Umbilical cord (tissue), 2 donors: ENCODE measurements around the gene ZNF692. TPM values are rescaled to one million over a fixed set of nuclear protein-coding genes. Genes with fewer than 3 reads are reported as not detected.
A peak's percentile ranks its signal among the peaks of the same experiment; 100 is the strongest.
"Not testable (repeated sequence)": the region's sequence is repeated elsewhere in the genome, so short reads cannot be mapped to it uniquely, and the experiment has no call there.

Experiments
- DNase-seq: peaks from one replicate; pipeline ENCODE4 v3.0.0-alpha.2; 2015; ENCODE audit warnings: low spot score
- total RNA-seq: library from RNA; depleted of rRNA; stranded (reverse); fragments of >200 nt; gene quantifications from one replicate; pipeline ENCODE4 v1.2.3, GENCODE V29; 2014; ENCODE audit warnings: low replicate concordance; ENCODE audit not compliant: insufficient read depth

ZNF692 gene
- total RNA-seq, 1 donor from 2014 or later: 40.0 TPM

DNA sequence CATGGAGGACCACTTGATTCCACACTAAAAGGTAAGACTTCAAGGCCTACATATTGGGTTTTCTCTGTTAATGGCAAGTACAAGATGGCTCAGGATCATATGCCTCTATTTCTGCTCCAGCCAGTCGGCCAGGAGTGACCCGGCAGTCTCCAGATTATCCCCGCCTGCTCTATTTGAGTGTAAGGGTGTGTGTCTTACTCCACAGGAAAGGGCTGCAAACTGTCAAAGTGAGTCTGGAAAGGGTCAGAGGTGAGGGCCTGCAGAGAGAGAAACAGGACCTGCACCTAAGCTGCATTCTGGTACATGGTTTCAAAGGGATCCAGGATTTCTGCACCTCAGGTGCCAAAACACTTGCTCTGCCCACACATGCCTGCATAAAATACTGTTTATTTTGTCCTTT lies 9.2 kb downstream of the ZNF692 start:
- DNase-seq: no peak

DNA sequence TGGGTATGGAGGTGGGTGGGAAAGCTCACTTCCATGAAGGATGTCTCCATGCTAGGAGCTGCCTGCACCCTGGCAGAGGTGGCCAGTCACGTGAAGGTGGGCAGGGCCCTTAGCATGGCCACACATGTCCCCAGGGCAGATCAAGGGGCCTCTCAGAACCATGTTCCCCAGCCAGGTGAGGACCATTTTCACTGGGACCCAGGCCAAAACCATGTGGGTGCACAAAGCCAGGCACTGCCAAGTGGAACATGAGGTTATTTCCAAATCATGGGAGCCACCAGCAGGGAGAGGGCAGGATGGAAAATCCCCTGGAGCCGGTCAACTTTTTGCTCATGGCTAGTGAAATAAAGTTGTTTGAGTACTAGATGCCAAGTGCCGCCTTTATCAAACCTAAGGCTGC lies 9.7 kb downstream of the ZNF692 start:
- DNase-seq: no peak

DNA sequence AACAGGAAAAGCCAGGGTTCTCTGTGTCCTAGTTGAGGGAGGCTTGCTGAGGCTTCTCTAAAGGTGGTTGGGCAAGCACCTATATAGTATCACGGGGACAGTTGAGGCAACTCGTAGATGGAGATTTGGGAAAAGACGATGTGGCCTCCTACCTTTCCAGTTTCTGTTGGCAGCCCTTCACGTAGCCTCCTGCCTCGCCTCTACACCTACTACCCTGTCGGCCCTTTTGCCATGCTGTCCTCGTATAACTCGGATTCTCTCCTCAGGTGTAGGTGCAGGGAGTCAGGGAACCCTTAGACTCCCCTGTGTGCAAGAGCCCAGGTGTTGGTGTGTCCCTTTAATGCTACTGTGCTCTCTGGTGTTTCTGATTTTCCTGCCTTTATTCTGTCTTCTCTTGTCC lies 10.3 kb downstream of the ZNF692 start:
- DNase-seq: no peak

GRCh38 chr1:248847956-248848561 lies 10.8 kb downstream of the ZNF692 start:
- no peak for DNase-seq

DNA sequence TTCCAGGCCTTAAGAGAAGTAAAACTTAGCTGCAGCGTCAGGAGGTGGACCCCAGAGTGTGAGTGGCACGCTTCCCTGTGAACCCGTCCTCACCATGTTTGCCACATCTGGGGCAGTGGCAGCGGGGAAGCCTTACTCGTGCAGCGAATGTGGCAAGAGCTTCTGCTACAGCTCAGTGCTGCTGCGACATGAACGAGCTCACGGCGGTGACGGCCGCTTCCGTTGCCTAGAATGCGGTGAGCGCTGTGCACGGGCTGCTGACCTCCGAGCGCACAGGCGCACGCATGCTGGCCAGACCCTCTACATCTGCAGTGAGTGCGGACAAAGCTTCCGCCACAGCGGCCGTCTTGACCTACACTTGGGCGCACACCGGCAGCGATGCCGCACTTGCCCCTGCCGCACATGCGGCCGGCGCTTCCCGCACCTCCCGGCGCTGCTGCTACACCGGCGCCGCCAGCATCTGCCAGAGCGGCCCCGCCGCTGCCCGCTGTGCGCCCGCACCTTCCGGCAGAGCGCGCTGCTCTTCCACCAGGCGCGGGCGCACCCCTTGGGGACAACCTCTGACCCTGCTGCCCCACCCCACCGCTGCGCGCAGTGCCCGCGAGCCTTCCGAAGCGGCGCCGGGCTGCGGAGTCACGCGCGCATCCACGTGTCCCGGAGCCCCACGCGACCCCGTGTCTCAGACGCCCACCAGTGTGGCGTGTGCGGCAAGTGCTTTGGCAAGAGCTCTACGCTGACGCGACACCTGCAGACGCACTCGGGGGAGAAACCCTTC lies 11.5 kb downstream of the ZNF692 start:
- no peak for DNase-seq

DNA sequence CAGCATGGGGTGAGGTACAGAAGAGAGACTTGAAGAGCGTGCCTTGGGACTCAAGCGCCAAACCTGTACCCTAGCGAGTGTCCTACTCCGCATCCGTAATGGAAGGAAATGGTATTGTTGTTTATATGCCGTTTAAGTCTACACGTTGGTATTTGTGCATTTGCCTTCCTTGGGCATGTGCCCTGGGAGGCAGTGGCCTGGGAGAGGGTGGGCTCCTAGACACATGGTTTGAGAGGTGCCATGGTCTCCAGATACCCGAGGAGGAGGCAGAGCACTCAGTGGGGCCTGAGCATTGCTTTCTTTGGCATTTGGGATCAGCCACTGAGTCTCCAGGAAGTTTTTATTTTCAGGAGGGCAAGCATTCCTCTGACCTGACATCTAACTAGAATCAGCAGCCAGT lies 14.4 kb downstream of the ZNF692 start:
- no peak for DNase-seq

DNA sequence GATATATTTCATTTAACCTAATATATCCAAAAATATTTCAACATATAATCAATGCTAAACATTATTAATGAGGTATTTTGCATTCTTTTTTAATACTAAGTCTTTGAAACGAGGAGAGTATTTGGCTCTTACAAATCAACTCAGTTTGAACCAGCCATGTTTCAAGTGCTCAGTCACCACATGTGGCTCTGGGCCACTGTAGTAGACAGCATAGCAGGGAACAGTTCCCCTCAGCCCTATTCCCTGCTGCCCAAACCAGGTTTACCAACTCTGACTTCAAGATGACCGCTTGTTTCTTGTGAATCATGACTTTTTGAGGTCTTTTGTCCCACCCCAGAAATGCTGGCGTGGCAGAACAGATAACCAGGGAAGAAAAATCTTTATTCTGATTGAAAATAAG lies 15.2 kb downstream of the ZNF692 start:
- DNase-seq: no peak

DNA sequence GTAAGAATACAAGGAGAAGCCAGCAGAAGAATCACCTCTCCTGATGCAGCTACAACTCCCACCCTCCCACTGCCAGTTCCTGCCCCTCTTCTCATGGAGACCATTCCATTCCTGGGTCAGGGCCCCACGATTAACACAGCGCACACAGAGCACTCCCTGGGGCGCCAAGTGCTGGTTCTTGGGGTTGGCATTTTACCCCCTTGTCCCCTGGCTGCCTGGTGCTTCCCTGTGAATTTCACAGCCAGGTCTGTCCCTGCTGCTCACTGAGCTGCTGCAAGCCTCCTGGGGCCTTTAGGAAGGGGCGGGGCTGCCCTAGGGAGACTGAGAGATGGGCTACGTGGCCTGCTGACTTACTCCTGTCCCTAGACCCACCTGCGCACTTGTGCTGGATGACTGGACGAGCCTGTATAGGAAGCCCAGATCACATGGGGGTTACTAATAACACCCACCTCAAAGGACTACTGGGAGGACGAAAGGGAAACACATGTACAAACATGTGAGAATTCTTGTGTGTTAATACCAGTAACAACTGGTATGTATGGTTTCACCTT lies 16.0 kb downstream of the ZNF692 start:
- no peak for DNase-seq

- DNase-seq: peak; percentile 69
These were observed 17.0 kb downstream of the ZNF692 start for GRCh38 chr1:248841702-248842395.

GRCh38 chr1:248840946-248841345 lies 17.9 kb downstream of the ZNF692 start:
- no peak for DNase-seq

DNA sequence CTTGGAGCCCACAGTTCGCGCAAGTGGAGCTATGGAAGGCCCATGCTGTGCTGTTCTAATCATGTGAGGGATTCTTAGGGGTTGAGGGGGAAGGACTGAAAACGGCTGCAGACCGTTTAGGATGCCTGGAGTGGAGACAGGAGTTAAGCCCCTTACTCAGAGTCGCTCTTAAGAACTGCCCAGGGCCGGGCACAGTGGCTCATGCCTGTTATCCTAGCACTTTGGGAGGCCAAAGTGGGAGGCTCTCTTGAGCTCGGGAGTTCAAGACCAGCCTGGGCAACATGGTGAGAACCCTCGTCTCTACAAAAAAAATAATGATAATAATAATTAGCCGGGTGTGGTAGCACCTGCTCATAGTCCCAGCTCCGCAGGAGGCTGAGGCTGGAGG lies 19.7 kb downstream of the ZNF692 start:
- no peak for DNase-seq

- peak; percentile 94 for DNase-seq
These were observed 20.3 kb downstream of the ZNF692 start for GRCh38 chr1:248838357-248839167.

DNA sequence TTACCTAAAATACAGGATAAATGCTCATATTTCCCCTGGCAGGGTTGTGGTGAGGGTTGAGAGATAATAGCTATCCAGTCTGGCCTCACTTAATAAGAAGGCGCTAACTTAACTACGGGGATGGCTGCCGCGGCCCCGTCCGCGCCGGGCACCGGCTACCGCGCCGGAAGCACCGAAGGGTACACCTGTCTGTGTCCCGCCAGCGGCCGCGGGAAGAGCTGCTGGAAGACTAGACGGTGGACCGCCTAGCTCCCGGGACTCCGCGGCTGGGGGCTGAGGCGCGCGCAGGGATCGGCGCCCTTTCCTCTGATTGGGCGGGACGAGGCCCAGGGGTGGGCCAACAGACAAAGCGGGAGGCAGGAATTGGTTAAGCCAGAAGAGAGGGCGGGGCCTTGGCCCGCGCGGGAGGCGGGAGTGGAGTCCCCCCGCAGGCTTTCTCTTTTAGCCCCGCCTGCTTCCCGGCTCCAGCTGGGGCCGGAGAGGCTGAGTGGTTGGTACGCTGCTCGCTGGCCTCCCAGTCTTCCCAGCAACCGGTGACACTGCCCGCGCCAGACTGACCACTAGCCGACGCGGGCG lies 21.0 kb downstream of the ZNF692 start, which contains the start of gene ZNF672:
ZNF672 (plus strand) TSS at position 444 of the 576 bp plus-strand sequence. CDS start 9,051 bp downstream, outside the sequence.
- DNase-seq: peak; percentile 99

GRCh38 chr1:248837045-248837780 lies 21.7 kb downstream of the ZNF692 start:
- no peak for DNase-seq

DNA sequence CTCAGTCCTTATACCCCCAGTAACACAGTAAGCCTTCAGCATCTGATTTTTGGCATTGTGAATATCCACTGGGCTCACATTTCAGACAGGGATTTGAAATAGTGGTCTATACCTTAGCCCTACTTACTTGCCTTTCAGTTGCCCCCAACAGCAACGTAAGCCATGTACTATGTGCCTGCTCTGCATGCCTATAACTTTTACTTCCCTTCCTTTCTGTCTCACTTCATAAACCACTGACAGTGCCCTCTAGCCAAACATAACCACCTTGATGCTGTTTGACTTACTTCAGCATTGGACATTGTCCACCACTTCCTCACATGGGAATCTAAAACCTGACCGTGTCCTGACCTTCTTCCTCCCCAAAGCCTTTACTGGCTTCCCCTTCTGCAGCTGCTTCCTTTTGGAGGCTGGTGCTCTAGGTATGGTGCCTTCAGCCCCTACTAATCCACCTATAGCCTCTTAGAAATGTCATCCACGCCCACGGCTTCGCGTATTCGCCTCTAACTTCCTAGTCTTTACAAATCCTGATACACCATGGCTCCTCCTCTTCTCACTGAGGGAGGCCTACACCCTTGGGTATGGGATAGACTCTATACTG lies 24.4 kb downstream of the ZNF692 start:
- no peak for DNase-seq

DNA sequence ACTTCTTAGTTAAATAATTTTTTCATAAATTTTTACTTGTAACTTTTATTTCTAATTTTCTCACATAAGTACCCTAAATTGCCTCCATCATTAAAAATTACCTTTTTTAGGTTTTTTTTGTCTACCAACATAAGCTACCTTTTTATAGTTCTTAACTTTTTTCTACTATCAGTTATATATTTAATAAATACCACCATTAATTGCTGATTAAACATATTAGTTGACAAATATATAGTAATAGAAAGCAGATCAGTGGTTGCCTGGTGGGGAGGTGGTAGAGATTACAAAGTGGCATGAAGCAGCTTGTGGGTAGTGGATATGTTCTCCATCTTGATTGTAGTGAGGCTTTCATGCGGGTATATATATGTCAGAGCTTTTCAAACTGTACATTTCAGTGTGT lies 27.0 kb downstream of the ZNF692 start:
- DNase-seq: no peak

DNA sequence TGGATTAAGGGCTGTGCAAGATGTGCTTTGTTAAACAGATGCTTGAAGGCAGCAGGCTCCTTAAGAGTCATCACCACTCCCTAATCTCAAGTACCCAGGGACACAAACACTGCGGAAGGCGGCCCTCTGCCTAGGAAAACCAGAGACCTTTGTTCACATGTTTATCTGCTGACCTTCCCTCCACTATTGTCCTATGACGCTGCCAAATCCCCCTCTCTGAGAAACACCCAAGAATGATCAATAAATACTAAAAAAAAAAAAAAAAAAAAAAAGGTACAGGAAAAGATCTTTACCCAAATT lies 28.2 kb downstream of the ZNF692 start:
- not testable (repeated sequence) for DNase-seq

DNA sequence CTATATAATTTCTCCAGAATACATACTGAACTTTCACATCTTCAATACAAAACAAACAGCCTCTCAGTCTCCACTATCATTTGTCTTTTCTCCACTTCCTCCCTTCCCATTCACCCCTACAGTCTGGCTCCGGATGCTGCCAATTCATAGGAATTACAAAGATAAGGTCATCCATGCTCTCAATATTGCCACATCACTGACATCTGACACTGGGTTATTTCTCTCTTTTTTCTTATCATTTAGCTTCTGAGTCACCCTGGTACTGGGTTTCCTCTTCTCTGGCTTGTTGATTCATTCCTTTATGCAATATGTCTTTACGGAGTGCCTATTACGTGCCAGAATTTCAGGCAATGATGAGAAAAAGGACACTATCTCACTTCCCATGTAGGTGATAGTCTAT lies 30.0 kb downstream of the ZNF692 start:
- peak; percentile 66 for DNase-seq

- DNase-seq: peak; percentile 99
These were observed 32.8 kb downstream of the ZNF692 start, which contains the start of gene SH3BP5L for GRCh38 chr1:248825909-248826760. TSS of gene SH3BP5L (minus strand) at chr1:248825915. CDS start at chr1:248824935, 980 bp downstream.
